Mammary epithelial cell (primary cell): Measurements from ENCODE around the gene TMEM72.

Source experiments
- CTCF ChIP-seq, 2 donors: IDR thresholded peaks in 1 of 2; conservative IDR thresholded peaks in 1 of 2; 2 replicates each; pipeline ENCODE4 v1.5.1; 2011 to 2012; ENCODE audit warnings: inconsistent platforms in 2 of 2, low read length in 2 of 2, mild to moderate bottlenecking in 2 of 2, control low read depth in 1 of 2, low read depth in 1 of 2; ENCODE audit not compliant: insufficient read depth in 1 of 2; ENCODE audit errors: extremely low read depth in 1 of 2
- EZH2 ChIP-seq: IDR thresholded peaks from 2 replicates; pipeline ENCODE4 v1.6.1; 2012; ENCODE audit warnings: low read length, inconsistent platforms, borderline replicate concordance

- TF ChIP-seq CTCF (conservative IDR thresholded peaks at IDR 0.05 in 1 of 2, IDR thresholded peaks at IDR 0.05 in 1 of 2; ENCODE audit: extremely low read depth in 1 of 2, insufficient read depth in 1 of 2, low read depth in 1 of 2, low read length in 2 of 2) (no peak), EZH2 (no peak)
Observed at GRCh38 chr10:44985175-44985681, 74.1 kb downstream of the TMEM72 start.
